B cell (primary cell): ENCODE measurements around the gene PPP2R2B.

Source experiments
- CTCF ChIP-seq: fragments of 200-600 bp; IDR thresholded peaks from one replicate; pipeline ENCODE4 v1.8.0; 2022; ENCODE audit warnings: antibody characterized with exemption, mild to moderate bottlenecking
- EZH2 ChIP-seq: IDR thresholded peaks from 2 replicates; pipeline ENCODE4 v1.6.1; 2012; ENCODE audit warnings: borderline replicate concordance, low read depth, mild to moderate bottlenecking, moderate library complexity, low read length; ENCODE audit not compliant: insufficient read depth, poor library complexity, severe bottlenecking

DNA sequence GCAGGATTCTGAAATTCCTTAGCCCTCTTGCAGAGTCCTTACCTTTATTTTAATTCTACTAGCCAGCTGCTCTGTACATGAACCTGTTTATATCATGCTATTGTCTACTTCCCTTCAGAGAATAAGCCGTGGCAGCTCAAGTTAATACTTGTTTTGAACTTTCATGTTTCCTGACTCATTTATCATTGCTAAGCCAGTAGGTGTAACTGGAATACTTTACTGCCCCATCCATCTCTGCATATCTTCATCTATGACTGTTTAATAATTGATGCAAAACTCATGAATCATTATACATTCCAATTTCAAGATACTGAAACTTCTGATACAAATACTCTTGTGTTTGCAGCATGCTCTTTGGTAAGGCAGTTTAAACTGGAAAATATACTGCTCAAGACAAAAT is 174.7 kb downstream of the PPP2R2B start:
- TF ChIP-seq EZH2 (no peak), CTCF (no peak)
